H1 (cell line): ENCODE data around the gene OR13H1. TPM values are rescaled to one million over a fixed set of nuclear protein-coding genes. Genes with fewer than 3 reads are reported as not detected.
A peak's percentile ranks its signal among the peaks of the same experiment; 100 is the strongest.

Source experiments
- CTCF ChIA-PET: fragments of 300-600 bp; sonication (Branson Sonifier 250); formaldehyde crosslinking; loops from one replicate; lab custom pipeline; 2021; ENCODE audit not compliant: partially characterized antibody; lab: Charles Lee
- POLR2A ChIA-PET: fragments of 300-600 bp; sonication (Branson Sonifier 250); formaldehyde crosslinking; loops from one replicate; lab custom pipeline; 2021; ENCODE audit warnings: inconsistent platforms; ENCODE audit not compliant: partially characterized antibody; lab: Charles Lee
- DNase-seq, 2 experiments: peaks; one replicate each; pipeline versions ENCODE4 v3.0.0 to v3.0.0-alpha.2; 2010 to 2022; ENCODE audit warnings: low spot score in 2 of 2, low read depth in 1 of 2, mixed read lengths in 1 of 2
- FAIRE-seq: peaks from 2 replicates; lab custom pipeline; 2011; peaks lifted over from hg19 to GRCh38; lab: Jason Lieb, UNC
- H2AFZ ChIP-seq: 2 replicates; pipeline ENCODE4 v1.8.1; 2012; ENCODE audit warnings: low read length, inconsistent platforms
- H2AK5ac ChIP-seq: 2 replicates; pipeline ENCODE4 v1.6.1; 2013; ENCODE audit warnings: low read depth, low read length
- H2BK120ac ChIP-seq: replicated peaks from 2 replicates; pipeline ENCODE3; 2013; ENCODE audit warnings: low read depth, low read length, inconsistent platforms
- H2BK12ac ChIP-seq: 2 replicates; pipeline ENCODE4 v1.6.1; 2013; ENCODE audit warnings: low read depth, low read length
- H2BK15ac ChIP-seq: 2 replicates; pipeline ENCODE4 v1.6.1; 2013; ENCODE audit warnings: low read length
- H2BK20ac ChIP-seq: 2 replicates; pipeline ENCODE4 v1.6.1; 2013; ENCODE audit warnings: low read length
- H2BK5ac ChIP-seq: 2 replicates; pipeline ENCODE4 v1.6.1; 2013; ENCODE audit warnings: low read depth, low read length
- H3K14ac ChIP-seq: 2 replicates; pipeline ENCODE4 v1.6.1; 2013; ENCODE audit warnings: inconsistent platforms; ENCODE audit not compliant: insufficient read length
- H3K18ac ChIP-seq: 2 replicates; pipeline ENCODE4 v1.6.1; 2013; ENCODE audit warnings: low read length; ENCODE audit errors: extremely low read depth
- H3K23ac ChIP-seq: 2 replicates; pipeline ENCODE4 v1.6.1; 2013; ENCODE audit warnings: inconsistent platforms; ENCODE audit not compliant: insufficient read length
- H3K23me2 ChIP-seq: 2 replicates; pipeline ENCODE4 v1.6.1; 2013; ENCODE audit warnings: low read depth, low read length
- H3K27ac ChIP-seq: 2 replicates; pipeline ENCODE4 v1.6.1; 2011; ENCODE audit warnings: low read depth, low read length, inconsistent platforms
- H3K27me3 ChIP-seq, 4 experiments: replicated peaks in 1 of 4; 1 replicate in 1 of 4; 2 replicates in 3 of 4; pipeline versions ENCODE4 v1.6.1 to v1.8.1; 2011 to 2013; ENCODE audit warnings: low read length in 3 of 4, mild to moderate bottlenecking in 3 of 4, inconsistent platforms in 2 of 4, mixed read lengths in 2 of 4, moderate library complexity in 1 of 4; ENCODE audit not compliant: control insufficient read depth in 3 of 4, insufficient read depth in 3 of 4; ENCODE audit errors: extremely low read depth in 1 of 4
- H3K36me3 ChIP-seq, 4 experiments: 2 replicates each; pipeline versions ENCODE4 v1.6.1 to v1.8.1; 2011 to 2013; ENCODE audit warnings: mild to moderate bottlenecking in 4 of 4, low read length in 3 of 4, moderate library complexity in 2 of 4, control low read depth in 1 of 4, inconsistent platforms in 1 of 4; ENCODE audit not compliant: insufficient read depth in 4 of 4, control insufficient read depth in 2 of 4
- H3K4ac ChIP-seq: replicated peaks from 2 replicates; pipeline ENCODE3; 2013; ENCODE audit warnings: low read length, low read depth, mixed read lengths, inconsistent platforms; ENCODE audit not compliant: insufficient read length
- H3K4me1 ChIP-seq, 4 experiments: replicated peaks in 1 of 4; 1 replicate in 1 of 4; 2 replicates in 3 of 4; pipeline versions ENCODE4 v1.6.1 to v1.8.1; 2011 to 2013; ENCODE audit warnings: low read length in 3 of 4, inconsistent platforms in 2 of 4, mixed read lengths in 1 of 4; ENCODE audit not compliant: insufficient read depth in 4 of 4, control insufficient read depth in 3 of 4
- H3K4me2 ChIP-seq, 2 experiments: 2 replicates each; pipeline versions ENCODE4 v1.6.1 to v1.8.1; 2011 to 2013; ENCODE audit warnings: low read depth in 2 of 2, low read length in 2 of 2, control low read depth in 1 of 2, inconsistent platforms in 1 of 2, mild to moderate bottlenecking in 1 of 2; ENCODE audit not compliant: insufficient read depth in 1 of 2
- H3K4me3 ChIP-seq, 4 experiments: fragments of 200-600, 300-600 bp in 1 of 4; sonication (generic), shearing (Covaris generic), sonication (Bioruptor Twin) in 1 of 4; 2 replicates each; pipeline versions ENCODE4 v1.5.1 to v1.8.1; 2011 to 2016; ENCODE audit warnings: low read length in 4 of 4, low read depth in 3 of 4, control low read depth in 2 of 4, inconsistent platforms in 2 of 4, mild to moderate bottlenecking in 2 of 4, mixed read lengths in 1 of 4, moderate library complexity in 1 of 4; ENCODE audit not compliant: insufficient read depth in 2 of 4; ENCODE audit errors: extremely low read depth in 1 of 4
- H3K56ac ChIP-seq: replicated peaks from 2 replicates; pipeline ENCODE3; 2013; ENCODE audit warnings: low read depth, mild to moderate bottlenecking, mixed read lengths, low read length, inconsistent platforms; ENCODE audit not compliant: insufficient read length
- H3K79me1 ChIP-seq: 2 replicates; pipeline ENCODE4 v1.6.1; 2013; ENCODE audit warnings: low read depth, low read length, control low read depth
- H3K79me2 ChIP-seq, 2 experiments: 2 replicates each; pipeline versions ENCODE4 v1.6.1 to v1.8.1; 2012 to 2013; ENCODE audit warnings: low read length in 2 of 2, mild to moderate bottlenecking in 2 of 2, inconsistent platforms in 1 of 2; ENCODE audit not compliant: insufficient read depth in 2 of 2, control insufficient read depth in 1 of 2
- H3K9ac ChIP-seq, 4 experiments: replicated peaks in 1 of 4; 1 replicate in 1 of 4; 2 replicates in 3 of 4; pipeline versions ENCODE4 v1.6.1 to v1.8.1; 2011 to 2013; ENCODE audit warnings: low read depth in 3 of 4, low read length in 3 of 4, control low read depth in 2 of 4, mild to moderate bottlenecking in 2 of 4, moderate library complexity in 2 of 4, inconsistent platforms in 1 of 4; ENCODE audit errors: extremely low read depth in 1 of 4
- H3K9me3 ChIP-seq, 2 experiments: 2 replicates each; pipeline versions ENCODE4 v1.6.1 to v1.8.1; 2012 to 2013; ENCODE audit warnings: mild to moderate bottlenecking in 2 of 2, moderate library complexity in 2 of 2, control low read depth in 1 of 2, inconsistent platforms in 1 of 2, low read depth in 1 of 2, low read length in 1 of 2, mixed read lengths in 1 of 2; ENCODE audit not compliant: insufficient read depth in 2 of 2
- H4K20me1 ChIP-seq, 2 experiments: replicated peaks in 1 of 2; 2 replicates each; pipeline versions ENCODE3 to v1.8.1; 2011 to 2013; ENCODE audit warnings: inconsistent platforms in 2 of 2, low read length in 2 of 2, mild to moderate bottlenecking in 1 of 2; ENCODE audit not compliant: insufficient read depth in 2 of 2, control insufficient read depth in 1 of 2
- H4K5ac ChIP-seq: 2 replicates; pipeline ENCODE4 v1.6.1; 2013; ENCODE audit warnings: low read length, low read depth, mixed read lengths, inconsistent platforms; ENCODE audit not compliant: insufficient read length
- H4K8ac ChIP-seq: 2 replicates; pipeline ENCODE4 v1.8.0; 2013; ENCODE audit warnings: mild to moderate bottlenecking, moderate library complexity, low read length, inconsistent platforms; ENCODE audit not compliant: insufficient read depth; ENCODE audit errors: extremely low read depth
- H4K91ac ChIP-seq: replicated peaks from 2 replicates; pipeline ENCODE3; 2013; ENCODE audit warnings: low read length, mixed read lengths, inconsistent platforms; ENCODE audit not compliant: insufficient read length
- ATF2 ChIP-seq: IDR thresholded peaks from 2 replicates; pipeline ENCODE4 v1.6.1; 2012; ENCODE audit warnings: low read length, inconsistent platforms
- CEBPB ChIP-seq: IDR thresholded peaks from 2 replicates; pipeline ENCODE4 v1.6.1; 2012; ENCODE audit warnings: low read depth, low read length
- EGR1 ChIP-seq: IDR thresholded peaks from 2 replicates; pipeline ENCODE4 v1.6.1; 2011; ENCODE audit warnings: low read depth, low read length, borderline replicate concordance
- GTF2F1 ChIP-seq: IDR thresholded peaks from 2 replicates; pipeline ENCODE4 v1.6.1; 2012; ENCODE audit warnings: low read depth, low read length, improper control_type of control experiment, borderline replicate concordance
- SP1 ChIP-seq: IDR thresholded peaks from 2 replicates; pipeline ENCODE4 v1.6.1; 2011; ENCODE audit warnings: low read depth, low read length
- WGBS, 2 experiments: shearing (Covaris generic) in 1 of 2; methylation state at CpG; one replicate each; pipeline versions ENCODE4 v1.1.6 to v1.1.7; 2013 to 2015; ENCODE audit warnings: low lambda C conversion rate in 2 of 2, mixed read lengths in 2 of 2, inconsistent platforms in 1 of 2, low coverage in 1 of 2, missing lambda C conversion rate in 1 of 2; ENCODE audit not compliant: insufficient replicate concordance in 2 of 2, insufficient coverage in 1 of 2, insufficient read length in 1 of 2; ENCODE audit errors: extremely low coverage in 1 of 2, missing lambda C conversion rate in 1 of 2; 5-methylcytosine and 5-hydroxymethylcytosine counted together
- polyA plus RNA-seq, 7 experiments: library from polyadenylated mRNA; depleted of rRNA in 3 of 7; stranded (reverse) in 5 of 7; unstranded in 2 of 7; fragments of >200 nt in 5 of 7; fragments of 200-250 nt in 2 of 7; gene quantifications; 1 replicate in 5 of 7; 2 replicates in 1 of 7; 4 replicates in 1 of 7; pipeline versions ENCODE4 v1.2.1 to v1.2.3, GENCODE V29; 2011 to 2013; ENCODE audit warnings: missing spikeins in 2 of 7, mixed read lengths in 2 of 7
- total RNA-seq: library from RNA; stranded (reverse); fragmentation: NEBNext Ultra II Directional; extraction: Animal tissue kit (Norgen Biotek cat#: 25700); gene quantifications from 2 replicates; pipeline ENCODE4 v1.2.1, GENCODE V29; 2021
- TF ChIP-seq, protein P1 (sequence below), 3 experiments: IDR thresholded peaks; 1 replicate in 2 of 3; 2 replicates in 1 of 3; pipeline versions ENCODE4 v1.5.1 to v1.6.1; 2011; ENCODE audit warnings: low read length in 3 of 3, mild to moderate bottlenecking in 3 of 3, inconsistent platforms in 2 of 3, low read depth in 1 of 3, moderate library complexity in 1 of 3; ENCODE audit not compliant: insufficient read depth in 1 of 3; ENCODE audit errors: control extremely low read depth in 1 of 3

OR13H1 gene
- total and polyA plus RNA-seq, 2 of the 8 experiments (the other 6 are each of a cell fraction or from before 2014, with no cell fraction given), result not detected

- H3K4me1 ChIP-seq, result no peaks in the 10 kb centered on the region
- no peak overlapping the region for H3K4me3 ChIP-seq
- H3K27me3 ChIP-seq, result no peaks in the 10 kb centered on the region
- no peak overlapping the region for H2BK5ac ChIP-seq
- no peaks in the 10 kb centered on the region for H3K79me2 ChIP-seq
- WGBS, 2 experiments, result 87% methylated on average over 3 of the region's 4 CpGs; no CpG with 5 or more reads in 1 of the 2 experiments
- H3K23ac ChIP-seq, result no peak overlapping the region
- no peak overlapping the region for H2BK120ac ChIP-seq
- no peak overlapping the region for H3K14ac ChIP-seq
- H4K5ac ChIP-seq, result no peak overlapping the region
- no peak overlapping the region for H3K4me2 ChIP-seq
- no peak overlapping the region for H4K8ac ChIP-seq
- H3K9ac ChIP-seq, result no peak overlapping the region
- no peak overlapping the region for H3K56ac ChIP-seq
- no peaks in the 10 kb centered on the region for H4K20me1 ChIP-seq
- H4K91ac ChIP-seq, result no peak overlapping the region
- no peak overlapping the region for H2AFZ ChIP-seq
- no peak overlapping the region for H2AK5ac ChIP-seq
- H3K18ac ChIP-seq, result no peak overlapping the region
- H3K36me3 ChIP-seq, result no peaks in the 10 kb centered on the region
- no peak overlapping the region for H3K27ac ChIP-seq
- DNase-seq (no peak), FAIRE-seq (no peak)
- H3K9me3 ChIP-seq, result no peaks in the 10 kb centered on the region
- H2BK12ac ChIP-seq, result no peak overlapping the region
- POLR2A ChIA-PET, result no interaction called here
- CTCF ChIA-PET, result interaction anchor here (1.0 to 1.8 kb wide), 3 partner anchors 11 to 83 kb away, joined by 3 to 4 read pairs (median 3); no protein-coding TSS in a partner anchor
- no peak overlapping the region for H3K4ac ChIP-seq
- H2BK20ac ChIP-seq, result no peak overlapping the region
- no peaks in the 10 kb centered on the region for H3K23me2 ChIP-seq
- H2BK15ac ChIP-seq, result no peak overlapping the region
- H3K79me1 ChIP-seq, result no peaks in the 10 kb centered on the region
- TF ChIP-seq EGR1 (no peak), SP1 (no peak), CEBPB (no peak), GTF2F1 (no peak), ATF2 (no peak)
- TF ChIP-seq, protein P1, sequence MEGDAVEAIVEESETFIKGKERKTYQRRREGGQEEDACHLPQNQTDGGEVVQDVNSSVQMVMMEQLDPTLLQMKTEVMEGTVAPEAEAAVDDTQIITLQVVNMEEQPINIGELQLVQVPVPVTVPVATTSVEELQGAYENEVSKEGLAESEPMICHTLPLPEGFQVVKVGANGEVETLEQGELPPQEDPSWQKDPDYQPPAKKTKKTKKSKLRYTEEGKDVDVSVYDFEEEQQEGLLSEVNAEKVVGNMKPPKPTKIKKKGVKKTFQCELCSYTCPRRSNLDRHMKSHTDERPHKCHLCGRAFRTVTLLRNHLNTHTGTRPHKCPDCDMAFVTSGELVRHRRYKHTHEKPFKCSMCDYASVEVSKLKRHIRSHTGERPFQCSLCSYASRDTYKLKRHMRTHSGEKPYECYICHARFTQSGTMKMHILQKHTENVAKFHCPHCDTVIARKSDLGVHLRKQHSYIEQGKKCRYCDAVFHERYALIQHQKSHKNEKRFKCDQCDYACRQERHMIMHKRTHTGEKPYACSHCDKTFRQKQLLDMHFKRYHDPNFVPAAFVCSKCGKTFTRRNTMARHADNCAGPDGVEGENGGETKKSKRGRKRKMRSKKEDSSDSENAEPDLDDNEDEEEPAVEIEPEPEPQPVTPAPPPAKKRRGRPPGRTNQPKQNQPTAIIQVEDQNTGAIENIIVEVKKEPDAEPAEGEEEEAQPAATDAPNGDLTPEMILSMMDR (IDR thresholded peaks at IDR 0.05; ENCODE audit: control extremely low read depth in 1 of 3, insufficient read depth in 1 of 3, low read depth in 1 of 3, low read length in 3 of 3), result peak in 2 of 3 experiments; percentile 40 to 46; a peak in 2 of 4 replicates
Measured at GRCh38 chrX:131544218-131544617, 344 bp downstream of the OR13H1 start.
